ENCODE results near the gene ATP7B.

The ATP7B gene

DNA sequence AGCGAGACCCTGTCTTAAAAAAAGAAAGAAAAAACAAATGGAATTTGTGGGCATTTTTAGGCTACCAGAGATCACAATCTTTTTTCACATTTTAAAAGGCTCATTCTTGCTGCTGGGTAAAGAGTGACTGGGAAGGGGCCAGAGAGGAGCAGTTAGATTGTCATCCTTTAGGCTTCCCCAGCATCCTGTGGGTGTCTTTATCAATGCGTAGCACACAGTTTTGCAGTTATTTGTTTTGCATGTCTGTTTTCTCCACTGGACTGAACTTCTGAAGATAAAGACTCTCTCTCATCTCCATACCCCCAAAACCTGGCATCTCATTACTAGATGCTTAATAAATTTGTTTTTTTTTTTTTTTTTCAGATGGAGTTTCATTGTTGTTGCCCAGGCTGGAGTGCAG lies 11.1 kb upstream of the ATP7B start:
- peaks cover 80% of the 10 kb centered on the region for H3K36me3 ChIP-seq (ENCODE audit: insufficient read depth, low read length)
- no peaks in the 10 kb centered on the region for H3K27me3 ChIP-seq (ENCODE audit: insufficient read depth, low read length, poor library complexity)
- no peak overlapping the region for H2AFZ ChIP-seq (ENCODE audit: low read depth, low read length)
- no peak overlapping the region for H3K27ac ChIP-seq (ENCODE audit: low read length)
- no peaks in the 10 kb centered on the region for H3K4me1 ChIP-seq (ENCODE audit: insufficient read depth, low read length)
- TF ChIP-seq, protein P1, sequence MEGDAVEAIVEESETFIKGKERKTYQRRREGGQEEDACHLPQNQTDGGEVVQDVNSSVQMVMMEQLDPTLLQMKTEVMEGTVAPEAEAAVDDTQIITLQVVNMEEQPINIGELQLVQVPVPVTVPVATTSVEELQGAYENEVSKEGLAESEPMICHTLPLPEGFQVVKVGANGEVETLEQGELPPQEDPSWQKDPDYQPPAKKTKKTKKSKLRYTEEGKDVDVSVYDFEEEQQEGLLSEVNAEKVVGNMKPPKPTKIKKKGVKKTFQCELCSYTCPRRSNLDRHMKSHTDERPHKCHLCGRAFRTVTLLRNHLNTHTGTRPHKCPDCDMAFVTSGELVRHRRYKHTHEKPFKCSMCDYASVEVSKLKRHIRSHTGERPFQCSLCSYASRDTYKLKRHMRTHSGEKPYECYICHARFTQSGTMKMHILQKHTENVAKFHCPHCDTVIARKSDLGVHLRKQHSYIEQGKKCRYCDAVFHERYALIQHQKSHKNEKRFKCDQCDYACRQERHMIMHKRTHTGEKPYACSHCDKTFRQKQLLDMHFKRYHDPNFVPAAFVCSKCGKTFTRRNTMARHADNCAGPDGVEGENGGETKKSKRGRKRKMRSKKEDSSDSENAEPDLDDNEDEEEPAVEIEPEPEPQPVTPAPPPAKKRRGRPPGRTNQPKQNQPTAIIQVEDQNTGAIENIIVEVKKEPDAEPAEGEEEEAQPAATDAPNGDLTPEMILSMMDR (IDR thresholded peaks at IDR 0.05; ENCODE audit: borderline replicate concordance, extremely low read depth, low read length, poor library complexity, severe bottlenecking) = no peak
- TF ChIP-seq EZH2 (IDR thresholded peaks at IDR 0.05; ENCODE audit: borderline replicate concordance, low read depth, low read length, severe bottlenecking) = no peak
- H3K4me3 ChIP-seq (ENCODE audit: low read depth in 1 of 2, low read length in 2 of 2) = no peak overlapping the region
- no peak for ATAC-seq (ENCODE audit: insufficient read depth, low read depth)
- peaks cover 15% of the 10 kb centered on the region for H3K79me2 ChIP-seq (ENCODE audit: insufficient read depth, low read length)
- no peaks in the 10 kb centered on the region for H3K9me3 ChIP-seq (ENCODE audit: insufficient read depth, low read length, severe bottlenecking)
- DNase-seq = no peak
- H3K4me2 ChIP-seq (ENCODE audit: insufficient read depth, low read length) = no peak overlapping the region
- H4K20me1 ChIP-seq (ENCODE audit: insufficient read depth, low read length) = peaks cover 19% of the 10 kb centered on the region
- H3K9ac ChIP-seq (ENCODE audit: low read depth, low read length) = no peak overlapping the region

DNA sequence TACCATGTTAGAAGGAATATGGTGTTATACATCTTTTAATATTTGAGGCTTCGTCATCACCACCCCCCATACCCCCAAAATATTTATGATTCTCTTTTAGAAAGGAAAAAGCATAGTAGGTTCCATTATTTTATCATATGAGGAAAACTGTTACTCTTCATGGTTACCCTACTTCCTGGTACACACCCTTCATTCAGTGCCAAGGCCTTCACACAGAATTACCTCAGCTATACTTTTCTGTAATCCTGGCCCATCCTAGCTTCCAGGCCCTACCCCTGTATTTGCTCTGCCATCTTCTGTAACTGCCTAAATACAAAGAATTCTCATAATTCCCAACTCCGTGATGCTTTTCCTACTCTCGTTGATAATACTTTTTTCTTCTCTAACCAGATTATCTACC lies 8.9 kb upstream of the ATP7B start:
- peaks cover 62% of the 10 kb centered on the region for H3K36me3 ChIP-seq (ENCODE audit: insufficient read depth, low read length)
- H2AFZ ChIP-seq (ENCODE audit: low read depth, low read length) = no peak overlapping the region
- H3K9ac ChIP-seq (ENCODE audit: low read depth, low read length) = no peak overlapping the region
- no peak overlapping the region for H3K27ac ChIP-seq (ENCODE audit: low read length)
- DNase-seq (no peak), ATAC-seq (ENCODE audit: insufficient read depth, low read depth) (no peak)
- no peak overlapping the region for H3K4me3 ChIP-seq (ENCODE audit: low read depth in 1 of 2, low read length in 2 of 2)
- H3K9me3 ChIP-seq (ENCODE audit: insufficient read depth, low read length, severe bottlenecking) = no peaks in the 10 kb centered on the region
- peaks cover 29% of the 10 kb centered on the region for H3K79me2 ChIP-seq (ENCODE audit: insufficient read depth, low read length)
- no peak overlapping the region for H3K4me2 ChIP-seq (ENCODE audit: insufficient read depth, low read length)
- H3K4me1 ChIP-seq (ENCODE audit: insufficient read depth, low read length) = no peaks in the 10 kb centered on the region
- 0 out of 2 replicates have a peak, but pooled peaks cover 9% of the 10 kb centered on the region for H4K20me1 ChIP-seq (ENCODE audit: insufficient read depth, low read length)
- TF ChIP-seq, protein P1 (IDR thresholded peaks at IDR 0.05; ENCODE audit: borderline replicate concordance, extremely low read depth, low read length, poor library complexity, severe bottlenecking) = no peak
- TF ChIP-seq EZH2 (IDR thresholded peaks at IDR 0.05; ENCODE audit: borderline replicate concordance, low read depth, low read length, severe bottlenecking) = no peak
- no peaks in the 10 kb centered on the region for H3K27me3 ChIP-seq (ENCODE audit: insufficient read depth, low read length, poor library complexity)

DNA sequence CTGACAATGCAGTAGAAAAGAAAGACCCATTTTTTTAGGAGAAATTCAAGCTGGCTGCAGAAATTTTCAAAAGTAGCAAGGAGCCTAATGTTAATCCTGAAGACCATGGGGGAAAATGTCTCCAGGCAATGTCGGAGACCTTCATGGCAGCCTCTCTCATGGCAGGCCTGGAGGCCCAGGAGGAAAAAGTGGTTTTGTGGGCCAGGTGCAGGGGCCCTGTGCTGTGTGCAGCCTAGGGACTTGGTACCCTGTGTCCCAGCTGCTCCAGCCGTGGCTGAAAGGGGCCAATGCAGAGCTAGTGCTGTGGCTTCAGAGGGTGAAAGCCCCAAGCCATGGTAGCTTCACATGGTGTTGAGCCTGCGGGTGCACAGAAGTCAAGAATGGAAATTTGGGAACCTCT lies 5.0 kb upstream of the ATP7B start:
- ATAC-seq (ENCODE audit: insufficient read depth, low read depth) (no peak), DNase-seq (no peak)
- Histone ChIP-seq H2AFZ (ENCODE audit: low read depth, low read length) (no peak overlapping the region), H3K4me3 (ENCODE audit: low read depth in 1 of 2, low read length in 2 of 2) (no peak overlapping the region), H3K9me3 (ENCODE audit: insufficient read depth, low read length, severe bottlenecking) (no peaks in the 10 kb centered on the region), H3K79me2 (ENCODE audit: insufficient read depth, low read length) (peaks cover 58% of the 10 kb centered on the region), H3K9ac (ENCODE audit: low read depth, low read length) (no peak overlapping the region), H4K20me1 (ENCODE audit: insufficient read depth, low read length) (0 out of 2 replicates have a peak, but pooled peaks cover 5% of the 10 kb centered on the region), H3K27ac (ENCODE audit: low read length) (no peak overlapping the region), H3K27me3 (ENCODE audit: insufficient read depth, low read length, poor library complexity) (peaks cover 7% of the 10 kb centered on the region), H3K4me2 (ENCODE audit: insufficient read depth, low read length) (no peak overlapping the region), H3K36me3 (ENCODE audit: insufficient read depth, low read length) (peaks cover 30% of the 10 kb centered on the region; the same call in 1 of the 2 replicates), H3K4me1 (ENCODE audit: insufficient read depth, low read length) (peaks cover 19% of the 10 kb centered on the region)
- TF ChIP-seq EZH2 (IDR thresholded peaks at IDR 0.05; ENCODE audit: borderline replicate concordance, low read depth, low read length, severe bottlenecking) = no peak
- TF ChIP-seq, protein P1 (IDR thresholded peaks at IDR 0.05; ENCODE audit: borderline replicate concordance, extremely low read depth, low read length, poor library complexity, severe bottlenecking) = no peak

DNA sequence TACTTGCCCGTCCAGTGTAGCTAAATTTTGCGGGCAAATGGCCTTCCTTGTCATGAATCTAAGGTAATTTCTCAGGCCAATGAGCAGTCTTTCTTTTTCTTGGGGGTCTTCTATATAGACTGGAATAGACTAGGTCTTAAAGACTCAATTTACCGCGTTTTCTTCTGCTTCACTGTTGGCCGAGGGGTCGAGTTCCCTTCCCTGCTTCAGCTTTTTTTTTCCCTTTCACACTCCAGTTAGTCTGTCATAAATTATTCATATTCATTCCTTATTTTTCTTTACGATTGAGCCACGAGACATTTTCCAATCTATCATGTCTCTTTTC lies 1.2 kb upstream of the ATP7B start:
- H3K27ac ChIP-seq (ENCODE audit: low read length) = peak overlapping the region; percentile 77
- H3K36me3 ChIP-seq (ENCODE audit: insufficient read depth, low read length) = peaks cover 4% of the 10 kb centered on the region; the same call in 1 of the 2 replicates
- peak overlapping the region; percentile 95 for H3K4me3 ChIP-seq (ENCODE audit: low read depth in 1 of 2, low read length in 2 of 2)
- peaks cover 38% of the 10 kb centered on the region for H3K27me3 ChIP-seq (ENCODE audit: insufficient read depth, low read length, poor library complexity)
- peaks cover 2% of the 10 kb centered on the region; the same call in 1 of the 2 replicates for H4K20me1 ChIP-seq (ENCODE audit: insufficient read depth, low read length)
- H3K79me2 ChIP-seq (ENCODE audit: insufficient read depth, low read length) = peaks cover 48% of the 10 kb centered on the region
- ATAC-seq (ENCODE audit: insufficient read depth, low read depth) (peak; percentile 11), DNase-seq (no peak)
- H3K4me2 ChIP-seq (ENCODE audit: insufficient read depth, low read length) = peak overlapping the region; percentile 81
- H2AFZ ChIP-seq (ENCODE audit: low read depth, low read length) = peak overlapping the region; percentile 98
- peaks cover 26% of the 10 kb centered on the region for H3K4me1 ChIP-seq (ENCODE audit: insufficient read depth, low read length)
- H3K9ac ChIP-seq (ENCODE audit: low read depth, low read length) = peak overlapping the region; percentile 70
- H3K9me3 ChIP-seq (ENCODE audit: insufficient read depth, low read length, severe bottlenecking) = no peaks in the 10 kb centered on the region
- TF ChIP-seq, protein P1 (IDR thresholded peaks at IDR 0.05; ENCODE audit: borderline replicate concordance, extremely low read depth, low read length, poor library complexity, severe bottlenecking) = no peak
- no peak for TF ChIP-seq EZH2 (IDR thresholded peaks at IDR 0.05; ENCODE audit: borderline replicate concordance, low read depth, low read length, severe bottlenecking)

Data from DND-41 (cell line).